OCI-LY3 (cell line): ENCODE results near the gene PLB1.

ENCODE experiments used
- H2AFZ ChIP-seq: fragments of 200-600, 300-600 bp; shearing (Covaris generic); 2 replicates; pipeline ENCODE4 v1.6.0; 2014; ENCODE audit warnings: antibody characterized with exemption, low read depth, low read length
- H3K27ac ChIP-seq: fragments of 200-600, 300-600 bp; sonication (generic); 2 replicates; pipeline ENCODE4 v1.5.1; 2014; ENCODE audit warnings: mild to moderate bottlenecking, low read length, moderate library complexity, mixed read lengths
- H3K27me3 ChIP-seq: fragments of 200-600, 300-600 bp; sonication (generic); 2 replicates; pipeline ENCODE4 v1.6.1; 2014; ENCODE audit warnings: low read depth, low read length, mixed read lengths
- H3K36me3 ChIP-seq: fragments of 200-600, 300-600 bp; sonication (generic); replicated peaks from 2 replicates; pipeline ENCODE3; 2014; ENCODE audit warnings: low read depth, low read length, mixed read lengths
- H3K4me1 ChIP-seq: fragments of 300-600, 200-600 bp; sonication (generic); 2 replicates; pipeline ENCODE4 v1.6.1; 2014; ENCODE audit warnings: low read length, mixed read lengths
- H3K4me2 ChIP-seq: fragments of 200-600, 300-600 bp; sonication (generic); 2 replicates; pipeline ENCODE4 v1.6.1; 2014; ENCODE audit warnings: low read length, mixed read lengths
- H3K4me3 ChIP-seq: fragments of 300-600, 200-600 bp; sonication (generic); 2 replicates; pipeline ENCODE4 v1.5.1; 2014; ENCODE audit warnings: antibody characterized with exemption, mild to moderate bottlenecking, low read length, moderate library complexity
- H3K79me2 ChIP-seq: fragments of 300-600, 200-600 bp; shearing (Covaris generic); 2 replicates; pipeline ENCODE4 v1.6.1; 2014; ENCODE audit warnings: mild to moderate bottlenecking, low read length, mixed read lengths
- H3K9ac ChIP-seq: fragments of 300-600, 200-600 bp; shearing (Covaris generic); 2 replicates; pipeline ENCODE4 v1.6.0; 2014; ENCODE audit warnings: mild to moderate bottlenecking, low read length, moderate library complexity
- H3K9me3 ChIP-seq: fragments of 200-600, 300-600 bp; shearing (Covaris generic); 2 replicates; pipeline ENCODE4 v1.6.1; 2014; ENCODE audit warnings: low read length, mixed read lengths; ENCODE audit not compliant: insufficient read depth
- H4K20me1 ChIP-seq: fragments of 200-600, 300-600 bp; sonication (generic); 2 replicates; pipeline ENCODE4 v1.6.1; 2016; ENCODE audit warnings: low read length, mixed read lengths; ENCODE audit not compliant: insufficient read depth
- EZH2phosphoT487 ChIP-seq: fragments of 200-600 bp; shearing (Covaris generic); IDR thresholded peaks from 2 replicates; pipeline ENCODE4 v1.6.1; 2018; ENCODE audit warnings: antibody characterized with exemption, mixed run types, low read depth
- TF ChIP-seq, protein P1 (sequence below): fragments of 200-600, 300-600 bp; sonication (generic); IDR thresholded peaks from 2 replicates; pipeline ENCODE4 v1.5.1; 2014; ENCODE audit warnings: antibody characterized with exemption, low read length, low read depth

The PLB1 gene

DNA sequence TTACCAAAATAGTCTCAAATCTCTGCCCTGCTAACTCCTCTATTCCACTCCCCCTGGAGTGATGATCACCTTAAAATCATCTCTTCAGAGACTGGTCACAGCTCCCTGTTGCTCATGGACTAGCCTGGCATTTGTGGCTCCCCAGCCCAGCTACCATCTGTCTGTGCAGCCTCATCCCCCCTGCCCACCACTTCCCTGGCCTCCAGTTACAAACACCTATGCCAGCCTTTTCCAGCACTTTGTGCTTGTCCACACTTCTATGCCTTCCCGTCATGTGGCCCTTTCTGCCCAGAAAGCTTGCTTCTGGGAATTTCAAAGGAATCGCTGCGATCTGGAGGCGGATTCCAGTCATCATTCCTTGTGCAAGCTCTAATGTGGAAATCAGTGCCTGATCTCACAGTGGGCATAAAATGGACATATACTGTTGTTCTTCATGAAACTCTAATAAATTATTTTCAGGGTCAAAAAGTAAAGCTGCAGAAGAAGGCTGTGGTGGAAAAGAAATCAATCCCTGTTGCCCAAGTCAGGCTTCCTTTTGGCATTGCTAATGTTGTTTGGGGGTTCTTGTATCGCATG lies 19.4 kb downstream of the PLB1 start:
- TF ChIP-seq EZH2phosphoT487: no peak
- TF ChIP-seq, protein P1, sequence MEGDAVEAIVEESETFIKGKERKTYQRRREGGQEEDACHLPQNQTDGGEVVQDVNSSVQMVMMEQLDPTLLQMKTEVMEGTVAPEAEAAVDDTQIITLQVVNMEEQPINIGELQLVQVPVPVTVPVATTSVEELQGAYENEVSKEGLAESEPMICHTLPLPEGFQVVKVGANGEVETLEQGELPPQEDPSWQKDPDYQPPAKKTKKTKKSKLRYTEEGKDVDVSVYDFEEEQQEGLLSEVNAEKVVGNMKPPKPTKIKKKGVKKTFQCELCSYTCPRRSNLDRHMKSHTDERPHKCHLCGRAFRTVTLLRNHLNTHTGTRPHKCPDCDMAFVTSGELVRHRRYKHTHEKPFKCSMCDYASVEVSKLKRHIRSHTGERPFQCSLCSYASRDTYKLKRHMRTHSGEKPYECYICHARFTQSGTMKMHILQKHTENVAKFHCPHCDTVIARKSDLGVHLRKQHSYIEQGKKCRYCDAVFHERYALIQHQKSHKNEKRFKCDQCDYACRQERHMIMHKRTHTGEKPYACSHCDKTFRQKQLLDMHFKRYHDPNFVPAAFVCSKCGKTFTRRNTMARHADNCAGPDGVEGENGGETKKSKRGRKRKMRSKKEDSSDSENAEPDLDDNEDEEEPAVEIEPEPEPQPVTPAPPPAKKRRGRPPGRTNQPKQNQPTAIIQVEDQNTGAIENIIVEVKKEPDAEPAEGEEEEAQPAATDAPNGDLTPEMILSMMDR: no peak
- no peaks in the 10 kb centered on the region for H4K20me1 ChIP-seq
- H3K36me3 ChIP-seq: no peaks in the 10 kb centered on the region
- peaks cover 54% of the 10 kb centered on the region for H3K27me3 ChIP-seq
- no peak overlapping the region for H3K27ac ChIP-seq
- H3K4me1 ChIP-seq: no peaks in the 10 kb centered on the region
- no peaks in the 10 kb centered on the region for H3K9me3 ChIP-seq
- H3K4me2 ChIP-seq: no peak overlapping the region
- H3K9ac ChIP-seq: no peak overlapping the region
- no peak overlapping the region for H2AFZ ChIP-seq
- H3K4me3 ChIP-seq: no peak overlapping the region
- H3K79me2 ChIP-seq: no peaks in the 10 kb centered on the region

DNA sequence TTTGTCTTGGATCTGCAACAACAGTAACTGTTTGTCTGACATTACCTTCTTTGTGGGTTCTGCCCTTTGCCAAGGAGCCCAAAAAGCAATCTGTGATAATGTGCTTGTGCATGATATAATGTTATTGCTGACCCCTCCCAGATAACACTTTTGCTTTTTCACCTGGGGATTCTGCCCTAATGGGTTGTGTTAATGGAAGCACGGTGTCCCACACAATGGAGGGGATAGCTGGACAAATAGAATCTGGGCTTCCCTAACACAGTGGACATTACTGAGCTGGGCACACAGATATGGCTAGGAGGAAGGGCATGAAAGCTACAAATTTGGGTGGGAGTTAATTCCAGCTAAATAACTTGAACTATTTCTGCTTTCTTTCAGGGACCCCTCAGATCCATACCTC lies 20.6 kb downstream of the PLB1 start:
- Histone ChIP-seq H3K79me2 (no peaks in the 10 kb centered on the region), H3K9ac (no peak overlapping the region), H3K36me3 (no peaks in the 10 kb centered on the region), H3K4me2 (no peak overlapping the region), H3K4me3 (no peak overlapping the region), H3K4me1 (no peaks in the 10 kb centered on the region), H3K27me3 (peaks cover 58% of the 10 kb centered on the region), H2AFZ (no peak overlapping the region), H3K9me3 (no peaks in the 10 kb centered on the region), H4K20me1 (no peaks in the 10 kb centered on the region), H3K27ac (no peak overlapping the region)
- no peak for TF ChIP-seq EZH2phosphoT487
- TF ChIP-seq, protein P1: no peak

DNA sequence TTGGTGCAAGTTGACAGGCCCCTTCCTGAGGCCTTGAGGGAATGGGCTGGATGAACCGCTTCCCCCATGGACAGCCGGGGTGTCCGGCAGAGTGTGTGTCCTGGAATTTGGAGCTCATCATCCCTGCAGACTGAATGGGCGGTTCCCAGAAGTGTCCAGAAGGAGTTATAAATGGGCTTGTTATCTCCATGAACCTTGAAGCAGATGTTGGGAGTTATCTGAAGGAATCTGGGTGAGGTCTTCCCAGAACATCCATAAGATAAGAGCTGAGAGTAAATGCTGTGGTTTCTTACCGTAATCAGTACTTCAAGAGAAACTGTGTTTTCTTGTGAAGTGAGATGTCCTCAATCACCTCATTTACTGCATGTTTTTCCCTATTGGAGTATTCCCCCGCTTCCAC lies 21.1 kb downstream of the PLB1 start:
- Histone ChIP-seq H2AFZ (no peak overlapping the region), H3K4me1 (no peaks in the 10 kb centered on the region), H3K4me2 (no peak overlapping the region), H3K9me3 (no peaks in the 10 kb centered on the region), H3K9ac (no peak overlapping the region), H3K79me2 (no peaks in the 10 kb centered on the region), H3K4me3 (no peak overlapping the region), H3K36me3 (no peaks in the 10 kb centered on the region), H4K20me1 (no peaks in the 10 kb centered on the region), H3K27ac (no peak overlapping the region), H3K27me3 (peaks cover 61% of the 10 kb centered on the region)
- TF ChIP-seq, protein P1: no peak
- no peak for TF ChIP-seq EZH2phosphoT487

DNA sequence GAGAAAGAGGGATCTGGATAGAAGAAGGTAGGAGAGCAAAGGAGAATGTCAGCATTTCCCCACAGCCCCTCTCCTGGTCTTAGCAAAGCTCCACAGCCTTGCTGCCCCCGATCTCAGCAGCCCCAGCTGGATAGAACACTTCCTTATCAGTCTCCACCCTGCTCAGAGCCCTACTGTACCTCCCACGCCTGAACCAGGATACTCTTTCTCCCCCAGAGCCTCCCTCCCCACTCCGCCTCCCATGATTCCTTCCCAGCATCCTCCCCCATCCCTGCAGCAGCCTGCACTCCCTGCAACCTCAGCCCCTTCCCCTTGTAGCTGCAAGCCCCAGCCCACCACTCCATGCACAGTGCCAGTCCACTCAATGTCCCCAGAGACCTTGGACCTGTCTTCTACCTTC lies 25.8 kb downstream of the PLB1 start:
- Histone ChIP-seq H4K20me1 (no peaks in the 10 kb centered on the region), H2AFZ (no peak overlapping the region), H3K27ac (no peak overlapping the region), H3K4me1 (no peaks in the 10 kb centered on the region), H3K79me2 (no peaks in the 10 kb centered on the region), H3K9ac (no peak overlapping the region), H3K4me3 (no peak overlapping the region), H3K9me3 (no peaks in the 10 kb centered on the region), H3K27me3 (peaks cover 59% of the 10 kb centered on the region), H3K4me2 (no peak overlapping the region), H3K36me3 (no peaks in the 10 kb centered on the region)
- TF ChIP-seq, protein P1: no peak
- TF ChIP-seq EZH2phosphoT487: no peak
